H9 (cell line): Measurements from ENCODE around the gene HLA-G. TPM values are rescaled to one million over a fixed set of nuclear protein-coding genes. Genes with fewer than 3 reads are reported as not detected.

Experiments used
- DNase-seq: peaks from one replicate; pipeline ENCODE4 v3.0.0-alpha.2; 2017
- H2AFZ ChIP-seq: one replicate; pipeline ENCODE4 v1.6.1; 2013; ENCODE audit warnings: mild to moderate bottlenecking, low read length, control low read depth, moderate library complexity
- H2AK5ac ChIP-seq: 2 replicates; pipeline ENCODE4 v1.6.1; 2013; ENCODE audit warnings: low read length, control low read depth, mixed read lengths; ENCODE audit not compliant: insufficient read length
- H2BK120ac ChIP-seq: one replicate; pipeline ENCODE4 v1.6.1; 2013; ENCODE audit warnings: low read depth, mild to moderate bottlenecking, low read length, control low read depth, inconsistent platforms; ENCODE audit not compliant: poor library complexity, severe bottlenecking
- H2BK12ac ChIP-seq: 2 replicates; pipeline ENCODE4 v1.6.1; 2013; ENCODE audit warnings: low read length, control low read depth, mixed read lengths, low read depth; ENCODE audit not compliant: insufficient read length
- H2BK15ac ChIP-seq: 2 replicates; pipeline ENCODE4 v1.6.1; 2013; ENCODE audit warnings: low read depth, low read length, control low read depth
- H2BK20ac ChIP-seq: one replicate; pipeline ENCODE4 v1.6.1; 2013; ENCODE audit warnings: low read depth, mild to moderate bottlenecking, low read length, control low read depth, inconsistent platforms; ENCODE audit not compliant: poor library complexity, severe bottlenecking
- H2BK5ac ChIP-seq: 2 replicates; pipeline ENCODE4 v1.6.1; 2013; ENCODE audit warnings: low read length, control low read depth, mixed read lengths; ENCODE audit not compliant: insufficient read length
- H3K14ac ChIP-seq: 2 replicates; pipeline ENCODE4 v1.6.1; 2013; ENCODE audit warnings: low read length, control low read depth; ENCODE audit not compliant: insufficient read depth
- H3K18ac ChIP-seq: 2 replicates; pipeline ENCODE4 v1.6.1; 2013; ENCODE audit warnings: low read depth, mild to moderate bottlenecking, mixed read lengths, low read length, control low read depth; ENCODE audit not compliant: insufficient read length
- H3K23ac ChIP-seq: 2 replicates; pipeline ENCODE4 v1.6.1; 2013; ENCODE audit warnings: low read length, control low read depth, mixed read lengths, low read depth; ENCODE audit not compliant: insufficient read length
- H3K23me2 ChIP-seq: 2 replicates; pipeline ENCODE4 v1.6.1; 2013; ENCODE audit warnings: low read depth, mild to moderate bottlenecking, mixed read lengths, low read length, control low read depth; ENCODE audit not compliant: insufficient read length, poor library complexity, severe bottlenecking
- H3K27ac ChIP-seq: 2 replicates; pipeline ENCODE4 v1.5.1; 2013; ENCODE audit warnings: low read length, control low read depth, mixed read lengths, low read depth; ENCODE audit not compliant: insufficient read length
- H3K27me3 ChIP-seq: 2 replicates; pipeline ENCODE4 v1.6.1; 2013; ENCODE audit warnings: low read length, control low read depth, inconsistent platforms; ENCODE audit not compliant: insufficient read depth
- H3K4ac ChIP-seq: 2 replicates; pipeline ENCODE4 v1.6.1; 2013; ENCODE audit warnings: low read depth, mild to moderate bottlenecking, control low read depth, inconsistent platforms, low read length, moderate library complexity
- H3K4me1 ChIP-seq: 2 replicates; pipeline ENCODE4 v1.6.1; 2013; ENCODE audit warnings: low read length, control low read depth, inconsistent platforms; ENCODE audit not compliant: insufficient read depth
- H3K4me2 ChIP-seq: 2 replicates; pipeline ENCODE4 v1.6.1; 2013; ENCODE audit warnings: low read length, control low read depth, mixed read lengths; ENCODE audit not compliant: insufficient read length, insufficient read depth
- H3K56ac ChIP-seq: 2 replicates; pipeline ENCODE4 v1.6.1; 2013; ENCODE audit warnings: low read depth, mild to moderate bottlenecking, mixed read lengths, low read length, control low read depth; ENCODE audit not compliant: insufficient read length
- H3K79me1 ChIP-seq: 2 replicates; pipeline ENCODE4 v1.6.1; 2013; ENCODE audit warnings: low read depth, mild to moderate bottlenecking, moderate library complexity, low read length, control low read depth, inconsistent platforms; ENCODE audit not compliant: insufficient read depth, poor library complexity, severe bottlenecking
- H3K79me2 ChIP-seq: 2 replicates; pipeline ENCODE4 v1.6.1; 2013; ENCODE audit warnings: low read length, control low read depth, inconsistent platforms; ENCODE audit not compliant: insufficient read depth
- H3K9ac ChIP-seq: 2 replicates; pipeline ENCODE4 v1.6.1; 2013; ENCODE audit warnings: low read length, control low read depth, mixed read lengths; ENCODE audit not compliant: insufficient read length; ENCODE audit errors: extremely low read depth
- H3K9me3 ChIP-seq: one replicate; pipeline ENCODE4 v1.6.1; 2013; ENCODE audit warnings: low read depth, low read length, inconsistent platforms; ENCODE audit not compliant: control insufficient read depth
- H3T11ph ChIP-seq: one replicate; pipeline ENCODE4 v1.6.1; 2013; ENCODE audit warnings: mild to moderate bottlenecking, low read length, control low read depth, inconsistent platforms
- H4K20me1 ChIP-seq: one replicate; pipeline ENCODE4 v1.6.1; 2013; ENCODE audit not compliant: control insufficient read depth, insufficient read length, insufficient read depth
- H4K5ac ChIP-seq: 2 replicates; pipeline ENCODE4 v1.6.1; 2013; ENCODE audit warnings: low read depth, mild to moderate bottlenecking, mixed read lengths, low read length, control low read depth; ENCODE audit not compliant: insufficient read length
- H4K8ac ChIP-seq: replicated peaks from 2 replicates; pipeline ENCODE4 v1.6.1; 2013; ENCODE audit warnings: low read length, control low read depth, mixed read lengths, low read depth; ENCODE audit not compliant: insufficient read length
- H4K91ac ChIP-seq: 2 replicates; pipeline ENCODE4 v1.6.1; 2013; ENCODE audit warnings: low read depth, mild to moderate bottlenecking, moderate library complexity, mixed read lengths, low read length, control low read depth; ENCODE audit not compliant: insufficient read length
- H3K27ac Mint-ChIP-seq, 3 experiments: 2 replicates in 2 of 3; 3 replicates in 1 of 3; pipeline ENCODE4 v1.8.0; 2020 to 2021; ENCODE audit warnings: mixed read lengths in 3 of 3, mild to moderate bottlenecking in 1 of 3, moderate library complexity in 1 of 3
- H3K27me3 Mint-ChIP-seq: 2 replicates; pipeline ENCODE4 v1.8.0; 2021; ENCODE audit warnings: low read depth, mild to moderate bottlenecking, moderate library complexity, mixed read lengths
- H3K36me3 Mint-ChIP-seq, 3 experiments: 2 replicates in 2 of 3; 3 replicates in 1 of 3; pipeline ENCODE4 v1.8.0; 2020 to 2021; ENCODE audit warnings: low read depth in 3 of 3, mixed read lengths in 3 of 3; ENCODE audit not compliant: insufficient read depth in 1 of 3
- H3K4me1 Mint-ChIP-seq, 2 experiments: 2 replicates each; pipeline ENCODE4 v1.8.0; 2020; ENCODE audit warnings: mixed read lengths in 2 of 2
- H3K4me3 Mint-ChIP-seq, 2 experiments: 2 replicates in 1 of 2; 3 replicates in 1 of 2; pipeline ENCODE4 v1.8.0; 2020 to 2021; ENCODE audit warnings: mild to moderate bottlenecking in 2 of 2, mixed read lengths in 2 of 2, moderate library complexity in 1 of 2
- H3K9me3 Mint-ChIP-seq, 2 experiments: 2 replicates in 1 of 2; 3 replicates in 1 of 2; pipeline ENCODE4 v1.8.0; 2020; ENCODE audit warnings: mild to moderate bottlenecking in 2 of 2, mixed read lengths in 2 of 2, moderate library complexity in 1 of 2
- WGBS: extraction: QIAGEN DNeasy Blood & Tissue Kit; methylation state at CpG from one replicate; pipeline ENCODE4 v1.1.7; 2013; ENCODE audit warnings: missing lambda C conversion rate, low lambda C conversion rate, mixed read lengths; ENCODE audit not compliant: insufficient read length; ENCODE audit errors: extremely low coverage; 5-methylcytosine and 5-hydroxymethylcytosine counted together
- total RNA-seq: library from RNA; stranded (reverse); gene quantifications from 2 replicates; pipeline ENCODE4 v1.2.1, GENCODE V29; 2021
- TF ChIP-seq, protein P1 (sequence below): fragments of 200-600 bp; sonication (generic); conservative IDR thresholded peaks from 3 replicates; pipeline ENCODE4 v1.8.0; 2021; ENCODE audit warnings: antibody characterized with exemption, mild to moderate bottlenecking

HLA-G gene
- total RNA-seq, 1 experiment from 2014 or later, result 2.7 TPM

DNA sequence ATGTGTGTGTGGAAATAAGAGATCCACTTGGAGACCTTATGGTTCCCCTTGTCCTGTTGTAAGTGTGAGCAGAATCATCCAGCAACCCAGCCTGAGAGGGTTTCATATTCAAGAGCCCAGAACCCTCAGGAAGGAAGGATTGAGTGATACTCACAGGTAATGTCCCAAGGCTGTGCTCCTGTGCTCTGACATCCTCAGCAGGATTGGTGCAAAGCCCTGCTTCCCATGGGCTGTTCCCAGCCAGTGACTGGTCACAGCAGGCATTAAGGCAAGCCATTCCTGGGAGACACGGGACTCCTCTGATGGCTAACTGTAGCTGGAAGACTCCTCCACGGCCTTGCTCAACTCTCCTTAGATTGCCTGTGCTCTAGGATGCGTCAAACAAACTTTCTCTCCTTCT is 33.8 kb upstream of the HLA-G start:
- Histone ChIP-seq H2AFZ (no peak overlapping the region), H4K5ac (no peak overlapping the region), H2BK12ac (no peak overlapping the region), H3K79me1 (no peaks in the 10 kb centered on the region), H4K8ac (no peak overlapping the region), H3K4me1 (no peaks in the 10 kb centered on the region), H2AK5ac (no peak overlapping the region), H3T11ph (no peak overlapping the region), H2BK120ac (no peak overlapping the region), H3K27ac (no peak overlapping the region), H2BK20ac (no peak overlapping the region), H4K20me1 (no peaks in the 10 kb centered on the region), H3K27me3 (peaks cover 10% of the 10 kb centered on the region; the same call in 1 of the 2 replicates), H3K9ac (no peak overlapping the region), H3K23ac (no peak overlapping the region), H3K4ac (no peak overlapping the region), H3K79me2 (no peaks in the 10 kb centered on the region), H2BK15ac (no peak overlapping the region), H3K18ac (no peak overlapping the region), H3K23me2 (peaks cover 8% of the 10 kb centered on the region), H3K56ac (no peak overlapping the region), H3K14ac (no peak overlapping the region), H4K91ac (no peak overlapping the region), H2BK5ac (no peak overlapping the region), H3K4me2 (no peak overlapping the region), H3K9me3 (no peaks in the 10 kb centered on the region)
- Mint-ChIP-seq H3K36me3 (no peaks in the 10 kb centered on the region; a peak in 1 of 7 replicates), H3K9me3 (no peaks in the 10 kb centered on the region), H3K27me3 (peaks cover 57% of the 10 kb centered on the region), H3K4me3 (no peak overlapping the region; a peak in 1 of 5 replicates), H3K27ac (no peak overlapping the region), H3K4me1 (peaks cover 21 to 24% of the 10 kb centered on the region in 2 experiments)
- no peak for DNase-seq
- TF ChIP-seq, protein P1, sequence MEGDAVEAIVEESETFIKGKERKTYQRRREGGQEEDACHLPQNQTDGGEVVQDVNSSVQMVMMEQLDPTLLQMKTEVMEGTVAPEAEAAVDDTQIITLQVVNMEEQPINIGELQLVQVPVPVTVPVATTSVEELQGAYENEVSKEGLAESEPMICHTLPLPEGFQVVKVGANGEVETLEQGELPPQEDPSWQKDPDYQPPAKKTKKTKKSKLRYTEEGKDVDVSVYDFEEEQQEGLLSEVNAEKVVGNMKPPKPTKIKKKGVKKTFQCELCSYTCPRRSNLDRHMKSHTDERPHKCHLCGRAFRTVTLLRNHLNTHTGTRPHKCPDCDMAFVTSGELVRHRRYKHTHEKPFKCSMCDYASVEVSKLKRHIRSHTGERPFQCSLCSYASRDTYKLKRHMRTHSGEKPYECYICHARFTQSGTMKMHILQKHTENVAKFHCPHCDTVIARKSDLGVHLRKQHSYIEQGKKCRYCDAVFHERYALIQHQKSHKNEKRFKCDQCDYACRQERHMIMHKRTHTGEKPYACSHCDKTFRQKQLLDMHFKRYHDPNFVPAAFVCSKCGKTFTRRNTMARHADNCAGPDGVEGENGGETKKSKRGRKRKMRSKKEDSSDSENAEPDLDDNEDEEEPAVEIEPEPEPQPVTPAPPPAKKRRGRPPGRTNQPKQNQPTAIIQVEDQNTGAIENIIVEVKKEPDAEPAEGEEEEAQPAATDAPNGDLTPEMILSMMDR, result no peak
- no CpG with 5 or more reads among the region's 3 CpGs for WGBS
